HS-27A (cell line): ENCODE data around the gene DUSP10.

Experiments
- DNase-seq: peaks from one replicate; pipeline ENCODE4 v3.0.0-alpha.2; 2012; ENCODE audit warnings: low read depth, missing footprints

The DUSP10 gene

DNA sequence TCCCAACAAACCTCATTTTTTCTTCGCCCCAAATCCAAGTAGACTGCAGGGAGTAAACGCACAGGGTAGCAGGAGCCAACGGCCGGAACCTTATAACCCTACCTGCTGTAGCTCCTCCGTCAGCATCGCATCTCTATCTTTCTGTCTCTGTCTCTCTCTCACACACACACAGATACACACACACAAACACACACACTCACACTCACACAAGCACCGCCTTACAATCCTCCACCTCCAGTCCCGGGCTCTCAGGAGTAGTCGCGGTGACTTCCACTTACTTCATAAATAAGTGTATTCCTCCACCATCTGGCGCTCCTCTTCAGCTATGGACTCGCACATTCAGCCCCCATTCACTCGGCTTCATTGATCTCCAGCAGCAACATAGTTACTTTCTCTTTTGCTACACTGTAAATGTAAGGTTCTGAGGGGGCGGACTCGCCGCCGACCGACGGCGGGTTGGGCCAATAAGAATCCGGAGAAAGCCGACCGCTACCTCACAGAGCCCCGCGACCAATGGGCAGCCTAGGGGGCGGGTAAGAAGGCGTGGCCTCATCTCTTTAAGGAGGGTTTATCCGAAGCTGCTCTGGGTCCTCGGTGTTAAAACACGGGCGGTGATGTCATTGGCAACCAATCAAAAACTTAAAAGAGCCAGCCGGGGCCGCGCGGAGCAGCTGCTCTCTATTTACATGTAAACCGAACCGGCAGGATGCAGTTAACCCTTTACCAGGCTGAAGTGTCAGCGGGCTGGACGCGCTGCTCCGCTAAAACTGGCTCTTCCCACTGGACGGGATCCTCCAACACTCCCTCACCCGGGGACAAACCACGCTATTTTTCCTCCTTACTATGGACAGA, at the start of gene DUSP10:
TSS of gene DUSP10 (minus strand) at position 387 of the 852 bp plus-strand sequence. CDS start 2,345 bp downstream, outside the sequence.
- peak; percentile 96 for DNase-seq

DNA sequence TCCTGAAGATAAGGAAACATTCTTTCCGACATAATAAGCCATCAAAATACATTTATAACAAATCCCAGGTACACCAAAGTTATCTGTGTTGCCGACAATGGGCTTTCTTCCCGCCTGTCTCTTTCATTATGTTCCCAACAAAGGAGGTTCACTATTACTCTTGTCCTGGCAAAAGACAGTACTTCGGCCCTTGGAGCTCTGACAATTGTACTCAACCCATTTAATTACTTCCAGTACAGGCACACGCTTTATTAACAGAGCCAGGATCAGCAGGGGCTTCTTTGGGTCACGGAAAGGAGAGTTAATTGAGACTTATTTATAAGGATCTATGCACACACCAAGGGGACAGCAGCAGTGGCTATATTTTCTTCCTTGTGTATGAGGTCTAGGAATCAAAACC, 46.6 kb upstream of the DUSP10 start:
- DNase-seq = no peak

DNA sequence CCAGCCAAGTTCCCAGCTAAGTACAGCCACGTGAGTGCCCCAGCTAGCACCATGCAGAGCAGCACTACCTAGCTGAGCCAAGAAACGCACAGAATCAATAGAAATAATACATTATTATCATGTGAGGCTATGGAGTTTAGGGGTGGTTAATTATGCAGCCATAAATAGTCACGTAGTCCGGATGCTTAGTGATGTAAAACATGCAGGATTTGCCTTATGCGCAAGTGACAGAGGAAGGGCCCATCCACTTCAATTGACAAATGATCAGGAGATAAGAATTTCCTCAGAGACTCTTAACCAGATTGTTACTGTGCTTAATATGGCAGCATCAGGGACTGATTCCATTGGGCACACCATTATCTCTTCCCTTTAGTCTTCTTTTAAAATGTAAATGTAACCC, 44.8 kb upstream of the DUSP10 start:
- no peak for DNase-seq

DNA sequence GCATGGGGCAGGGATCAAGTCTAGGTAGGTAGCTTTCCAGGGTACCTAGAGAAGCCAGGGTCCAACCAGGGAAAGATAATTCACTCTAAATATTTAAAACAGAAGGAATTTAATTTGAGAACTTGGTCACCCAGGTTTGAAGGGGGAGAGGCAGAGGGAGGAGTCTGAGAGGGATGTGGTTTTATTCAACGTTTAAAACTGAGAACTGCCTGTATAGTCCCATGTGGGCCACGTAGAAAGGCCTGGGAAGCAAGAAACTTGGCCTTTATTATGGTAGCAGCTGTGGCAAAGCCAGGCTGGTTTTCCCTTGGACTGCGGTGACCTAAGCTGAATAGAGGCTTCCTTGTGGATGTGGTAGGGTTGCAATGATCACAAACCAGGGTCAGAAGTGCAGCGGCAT, 42.0 kb upstream of the DUSP10 start:
- DNase-seq = no peak

DNA sequence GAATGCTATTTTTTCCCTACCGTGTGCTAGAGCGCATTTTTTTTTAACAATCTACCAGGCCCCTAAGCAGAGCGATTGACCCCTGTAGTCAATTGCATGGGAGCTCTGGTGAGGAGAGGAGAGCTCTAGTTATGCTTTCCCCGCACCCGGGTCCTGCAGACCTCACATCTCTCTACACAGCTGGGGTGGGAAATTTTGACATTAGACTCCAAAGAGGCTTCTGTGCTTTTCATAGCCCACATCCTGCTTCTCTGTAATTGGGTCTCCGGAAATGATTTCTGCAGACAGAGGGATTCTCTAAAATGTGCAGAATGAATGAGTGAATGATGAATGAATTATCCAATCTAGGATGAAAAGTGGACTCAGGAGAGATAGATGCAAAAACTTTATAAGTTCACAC, 41.5 kb upstream of the DUSP10 start:
- no peak for DNase-seq

DNA sequence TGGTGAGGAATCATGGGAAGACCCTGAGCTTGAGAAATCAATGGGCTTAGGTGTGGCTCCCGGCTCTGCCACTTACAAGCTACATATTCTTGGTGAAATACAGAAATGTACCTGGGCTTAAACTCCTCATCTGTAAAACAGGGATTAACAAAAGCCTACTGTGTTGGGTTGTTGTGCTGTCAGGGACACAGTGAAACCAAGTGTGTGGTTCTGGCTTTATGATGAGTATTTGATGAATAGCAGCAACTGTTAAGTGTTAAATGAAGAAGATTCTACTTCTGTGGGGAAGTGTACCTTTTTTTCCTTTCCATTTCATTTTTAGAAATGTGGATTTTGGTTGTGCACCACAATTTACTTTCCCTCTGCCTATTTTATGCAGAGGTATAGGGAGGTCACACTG, 41.1 kb upstream of the DUSP10 start:
- no peak for DNase-seq

- no peak for DNase-seq
These were observed 40.6 kb upstream of the DUSP10 start for GRCh38 chr1:221782477-221782876.

DNA sequence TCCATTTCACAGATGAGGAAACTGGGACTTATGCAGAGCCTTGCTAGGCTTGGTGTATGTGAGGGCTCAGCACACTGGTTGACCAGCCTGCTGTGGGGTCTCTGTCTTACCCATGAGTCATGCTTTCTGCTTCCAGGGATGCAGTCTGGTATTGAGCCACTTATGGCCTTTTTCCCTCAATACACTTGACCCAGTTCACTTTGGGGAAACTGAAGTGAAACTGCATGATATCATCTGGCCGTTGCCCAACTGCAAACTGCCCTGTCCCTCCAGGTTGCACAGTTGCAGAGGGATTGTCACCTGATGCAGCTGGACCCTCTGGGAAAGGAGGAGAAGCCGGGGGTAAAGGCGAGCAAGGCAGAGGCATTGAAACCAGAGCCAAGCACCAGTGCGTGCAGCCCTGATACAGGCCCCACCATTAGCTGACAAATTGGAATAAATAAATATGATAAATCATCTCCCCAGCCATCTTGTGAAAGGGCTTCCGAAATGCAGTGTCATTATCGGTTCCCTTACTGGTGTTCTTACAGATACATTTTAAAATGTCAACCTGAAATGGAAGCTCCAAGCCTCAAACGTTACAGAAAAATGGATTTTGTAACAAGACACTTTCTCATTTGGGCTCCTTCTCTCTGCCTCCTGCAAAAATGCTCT, 39.3 kb upstream of the DUSP10 start:
- DNase-seq = no peak

DNA sequence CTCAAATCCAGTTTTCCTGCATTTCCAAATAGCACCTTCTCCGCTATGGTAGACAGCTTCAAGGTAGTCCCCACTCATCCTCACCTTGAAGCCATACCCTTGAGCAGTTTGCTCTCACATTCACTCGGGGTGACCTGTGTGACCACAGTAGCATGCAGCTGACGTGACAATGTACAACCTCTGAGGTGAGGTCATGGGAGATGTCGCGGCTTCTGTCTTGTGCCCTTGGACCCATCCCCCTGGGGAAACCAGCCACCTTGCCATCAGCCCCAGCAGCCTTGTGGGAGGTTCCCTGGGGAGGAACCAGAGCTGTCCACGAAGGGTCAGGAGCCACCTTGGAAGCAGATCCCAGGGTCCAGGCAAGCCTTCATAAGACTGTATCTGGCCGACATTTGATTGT, 38.3 kb upstream of the DUSP10 start:
- no peak for DNase-seq

DNA sequence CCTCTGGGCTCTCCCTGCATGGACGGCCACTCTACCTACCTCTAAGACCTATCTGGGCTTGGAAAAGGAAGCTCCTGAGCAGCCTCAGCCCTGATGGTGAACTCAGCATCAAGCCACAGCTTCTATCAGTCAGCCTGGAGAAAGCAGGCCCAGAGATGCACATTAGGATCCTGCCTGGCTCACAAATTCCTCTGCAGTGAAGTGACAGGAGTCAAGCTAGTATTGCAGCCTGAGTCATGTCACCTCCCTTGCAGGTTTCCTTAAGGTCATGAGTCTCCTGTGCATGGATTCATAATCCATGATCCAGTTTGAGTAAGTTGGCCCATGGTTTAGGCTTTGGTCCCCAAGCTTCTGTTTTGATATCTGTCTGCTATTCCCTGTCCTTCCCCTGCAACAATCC, 37.9 kb upstream of the DUSP10 start:
- no peak for DNase-seq

DNA sequence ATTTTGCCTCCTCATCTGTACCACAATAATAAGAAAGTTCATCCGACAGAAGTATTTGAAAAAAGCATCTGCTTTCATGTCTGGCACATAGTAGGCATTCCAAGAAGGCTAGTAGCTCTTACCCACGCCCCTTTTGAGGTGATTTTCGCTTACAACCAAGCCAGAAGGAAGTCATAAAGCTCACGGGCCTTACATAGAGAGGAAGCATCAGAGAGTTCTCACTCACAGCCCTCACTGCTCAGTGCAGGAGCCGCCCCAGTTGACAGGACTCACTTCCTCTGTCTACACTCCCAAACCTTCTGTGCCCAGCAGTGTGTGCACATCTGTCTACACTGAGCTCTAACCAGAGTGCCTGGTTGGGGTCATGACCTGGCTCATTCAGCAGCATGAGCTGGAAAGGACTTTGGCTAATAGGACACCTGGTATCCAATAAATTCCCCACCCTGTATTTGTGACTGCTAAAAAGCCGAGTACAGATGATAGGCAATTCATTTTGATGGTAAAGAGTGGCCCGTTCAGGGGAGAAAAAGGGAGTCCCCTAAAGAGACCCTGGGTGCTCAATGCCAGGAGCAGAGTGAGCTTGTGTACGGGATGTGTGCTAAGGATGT, 36.8 kb upstream of the DUSP10 start:
- no peak for DNase-seq

- no peak for DNase-seq
These were observed 36.2 kb upstream of the DUSP10 start for GRCh38 chr1:221778125-221778524.

GRCh38 chr1:221777431-221778072, 35.7 kb upstream of the DUSP10 start:
- no peak for DNase-seq

DNA sequence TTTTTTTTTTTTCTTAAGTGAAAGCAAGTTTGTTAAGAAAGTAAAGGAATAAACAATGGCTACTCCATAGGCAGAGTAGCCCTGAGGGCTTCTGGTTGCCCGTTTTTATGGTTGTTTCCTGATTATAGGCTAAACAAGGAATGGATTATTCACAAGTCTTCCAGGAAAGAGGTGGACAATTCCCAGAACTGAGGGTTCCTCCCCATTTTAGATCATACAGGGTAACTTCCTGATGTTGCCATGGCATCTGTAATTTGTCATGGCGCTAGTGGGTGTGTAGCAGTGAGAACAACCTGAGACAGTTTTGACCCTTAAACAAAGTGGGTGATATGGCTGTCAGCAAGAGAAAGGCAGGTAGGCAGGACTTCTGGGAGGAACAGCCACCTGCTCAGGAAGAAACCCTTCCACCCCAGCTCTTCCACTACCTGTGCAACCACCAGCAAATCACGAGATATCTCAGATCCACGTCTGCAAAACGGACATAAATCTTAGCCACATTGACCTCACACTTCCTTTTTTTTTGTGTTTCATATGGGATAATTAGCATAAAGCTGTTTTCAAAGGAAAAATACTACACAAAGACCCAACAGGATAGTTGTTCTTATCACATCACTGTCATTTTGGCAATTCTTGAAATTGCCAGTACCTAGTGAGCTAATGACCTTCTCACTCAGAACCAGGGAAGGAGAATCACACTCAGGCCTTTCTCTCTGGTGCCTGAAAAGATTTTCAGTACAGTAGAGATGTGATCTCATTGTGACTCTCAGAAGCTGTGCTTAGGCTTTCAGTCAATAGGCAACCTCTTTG, 34.8 kb upstream of the DUSP10 start:
- DNase-seq = no peak

DNA sequence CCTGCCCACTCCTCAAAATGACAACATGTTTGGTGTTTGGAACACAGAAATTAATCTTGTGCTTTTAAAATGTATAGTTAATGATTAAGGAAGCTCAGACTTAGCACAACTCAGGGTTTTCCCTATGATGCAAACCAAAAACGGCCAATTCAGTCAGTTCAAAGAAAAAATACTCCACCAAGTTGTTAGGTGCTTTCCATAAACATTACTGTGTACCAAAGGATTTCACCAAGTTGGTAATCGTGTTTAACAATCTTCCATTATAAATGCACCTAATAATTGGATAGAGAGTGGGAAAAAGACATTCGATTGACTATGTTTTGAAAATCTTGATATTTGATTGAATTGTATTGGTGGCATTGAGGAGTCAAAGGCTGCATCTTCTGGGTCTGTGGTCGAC, 33.3 kb upstream of the DUSP10 start:
- no peak for DNase-seq

GRCh38 chr1:221774054-221774842, 32.4 kb upstream of the DUSP10 start:
- no peak for DNase-seq

- no peak for DNase-seq
These were observed 31.5 kb upstream of the DUSP10 start for GRCh38 chr1:221773383-221773782.

- DNase-seq = no peak
These were observed 30.2 kb upstream of the DUSP10 start for GRCh38 chr1:221772117-221772516.

DNA sequence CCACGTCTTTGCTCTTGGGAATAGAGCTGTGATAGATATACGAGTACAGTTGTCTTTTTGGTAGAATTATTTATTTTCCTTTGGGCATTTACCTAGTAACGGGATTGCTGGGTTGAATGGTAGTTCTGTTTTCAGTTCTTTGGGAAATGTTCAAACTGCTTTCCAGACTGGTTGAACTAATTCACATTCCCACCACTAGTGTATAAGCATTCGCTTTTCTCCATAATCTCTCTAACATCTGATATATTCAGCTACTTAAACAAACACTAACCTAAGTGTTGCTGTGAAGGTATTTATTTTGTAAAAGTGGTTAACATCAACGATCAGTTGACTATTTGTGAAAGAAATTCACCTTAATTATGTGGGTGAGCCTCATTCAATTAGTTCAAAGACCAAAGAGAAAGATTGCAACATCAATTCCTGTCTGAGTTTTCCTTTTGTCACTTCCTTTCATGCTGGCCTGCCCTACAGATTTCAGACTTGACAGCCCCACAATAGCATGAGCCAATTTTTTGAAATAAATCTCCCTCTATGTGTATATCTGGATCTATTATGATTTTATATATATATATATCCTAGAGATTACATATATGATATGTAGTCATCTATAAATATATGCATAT, 26.7 kb upstream of the DUSP10 start:
- no peak for DNase-seq

- DNase-seq = no peak
These were observed 24.3 kb upstream of the DUSP10 start for GRCh38 chr1:221766210-221766609.

DNA sequence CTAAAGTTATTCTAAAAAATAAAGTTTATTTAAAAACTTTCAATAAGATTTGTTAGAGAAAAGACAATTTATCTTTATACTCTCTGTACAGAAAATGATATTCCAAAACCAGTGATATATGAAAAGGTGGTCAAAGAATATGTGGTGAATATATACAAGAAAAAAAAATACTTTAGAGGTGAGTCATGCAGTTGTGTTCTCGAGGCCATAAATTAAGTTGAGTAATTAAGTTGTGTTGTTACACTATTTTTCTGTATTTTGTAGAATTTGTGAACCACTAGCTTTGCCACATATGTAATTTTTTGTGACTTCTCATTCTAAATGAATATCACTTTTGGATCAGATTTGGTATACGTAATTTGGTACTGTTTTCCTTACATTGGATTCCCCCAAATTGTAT, 23.6 kb upstream of the DUSP10 start:
- no peak for DNase-seq
